ENCODE measurements around the gene SMAD1.

Gene SMAD1

DNA sequence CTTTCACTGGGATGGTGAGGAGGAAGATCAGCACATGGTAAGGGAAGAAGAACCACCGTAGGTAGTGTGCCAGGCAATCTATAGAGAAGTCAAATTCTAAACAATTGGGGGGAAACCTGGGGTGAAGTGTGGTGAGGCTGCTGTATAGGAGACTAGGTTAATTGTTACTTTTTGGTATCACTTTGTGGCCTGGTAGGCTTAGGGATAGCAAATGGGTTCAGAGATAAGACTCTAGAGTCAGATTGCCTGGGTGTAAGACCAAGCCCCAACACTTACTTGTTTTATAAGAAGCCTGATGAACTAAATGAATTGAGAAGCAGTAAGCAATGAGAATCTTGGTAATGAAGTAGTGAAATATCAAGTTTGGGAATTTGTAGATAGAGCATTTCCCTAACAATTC, 8.7 kb downstream of the SMAD1 start:
- Histone ChIP-seq H3K9me3 (ENCODE audit: insufficient read depth, low read depth, low read length) (no peaks in the 10 kb centered on the region), H3K9ac (ENCODE audit: low read depth, low read length) (no peak overlapping the region), H3K27me3 (ENCODE audit: insufficient read depth, low read length) (no peaks in the 10 kb centered on the region), H3K36me3 (ENCODE audit: insufficient read depth, low read depth, low read length) (no peaks in the 10 kb centered on the region), H3K4me1 (ENCODE audit: insufficient read depth, low read length) (peaks cover 15% of the 10 kb centered on the region; the same call in 1 of the 2 replicates), H3K4me3 (ENCODE audit: low read length) (no peak overlapping the region), H3K27ac (ENCODE audit: low read length) (no peak overlapping the region)

- H3K27me3 ChIP-seq (ENCODE audit: insufficient read depth, low read length): no peaks in the 10 kb centered on the region
- H3K27ac ChIP-seq (ENCODE audit: low read length): no peak overlapping the region
- no peak overlapping the region for H3K4me3 ChIP-seq (ENCODE audit: low read length)
- H3K36me3 ChIP-seq (ENCODE audit: insufficient read depth, low read depth, low read length): no peaks in the 10 kb centered on the region
- H3K9ac ChIP-seq (ENCODE audit: low read depth, low read length): no peak overlapping the region
- H3K9me3 ChIP-seq (ENCODE audit: insufficient read depth, low read depth, low read length): no peaks in the 10 kb centered on the region
- peaks cover 15% of the 10 kb centered on the region; the same call in 1 of the 2 replicates for H3K4me1 ChIP-seq (ENCODE audit: insufficient read depth, low read length)
These were observed 9.1 kb downstream of the SMAD1 start for GRCh38 chr4:145490796-145491195.

GRCh38 chr4:145492376-145492775, 10.7 kb downstream of the SMAD1 start:
- Histone ChIP-seq H3K9ac (ENCODE audit: low read depth, low read length) (no peak overlapping the region), H3K4me3 (ENCODE audit: low read length) (no peak overlapping the region), H3K4me1 (ENCODE audit: insufficient read depth, low read length) (peaks cover 14% of the 10 kb centered on the region; the same call in 1 of the 2 replicates), H3K36me3 (ENCODE audit: insufficient read depth, low read depth, low read length) (no peaks in the 10 kb centered on the region), H3K9me3 (ENCODE audit: insufficient read depth, low read depth, low read length) (no peaks in the 10 kb centered on the region), H3K27me3 (ENCODE audit: insufficient read depth, low read length) (no peaks in the 10 kb centered on the region), H3K27ac (ENCODE audit: low read length) (no peak overlapping the region)

GRCh38 chr4:145493166-145493565, 11.5 kb downstream of the SMAD1 start:
- H3K4me3 ChIP-seq (ENCODE audit: low read length): no peak overlapping the region
- H3K36me3 ChIP-seq (ENCODE audit: insufficient read depth, low read depth, low read length): no peaks in the 10 kb centered on the region

DNA sequence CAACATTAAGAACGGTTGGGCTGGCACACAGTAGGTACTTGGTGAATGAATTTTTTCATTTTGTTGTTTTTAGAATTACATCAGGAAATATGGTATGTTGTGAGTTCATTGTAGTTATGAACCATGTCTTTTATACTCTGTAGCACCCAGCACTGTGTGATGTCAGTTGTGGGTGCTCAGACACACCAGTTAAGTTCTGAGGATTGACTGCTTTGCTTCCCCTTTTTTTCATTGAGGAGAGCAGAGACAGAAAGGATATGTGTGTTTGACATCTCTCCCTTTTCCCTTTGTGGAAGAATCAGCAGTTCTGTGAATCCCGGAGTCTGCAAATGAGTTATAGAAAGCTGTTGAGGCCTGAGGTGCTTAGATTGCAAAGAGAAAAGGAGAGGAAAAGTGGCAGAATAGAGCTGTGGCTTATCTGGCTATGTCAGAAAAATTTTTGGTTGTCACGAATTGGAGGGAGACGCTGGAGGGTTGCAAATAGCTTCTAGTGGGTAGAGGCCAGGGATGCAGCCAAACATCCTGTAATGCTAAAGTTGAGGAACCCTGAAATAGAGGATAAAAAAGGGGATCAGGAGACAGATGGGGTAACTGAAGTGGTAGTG, 13.1 kb downstream of the SMAD1 start:
- Histone ChIP-seq H3K9me3 (ENCODE audit: insufficient read depth, low read depth, low read length) (no peaks in the 10 kb centered on the region), H3K9ac (ENCODE audit: low read depth, low read length) (no peak overlapping the region), H3K36me3 (ENCODE audit: insufficient read depth, low read depth, low read length) (no peaks in the 10 kb centered on the region), H3K4me1 (ENCODE audit: insufficient read depth, low read length) (peaks cover 8% of the 10 kb centered on the region; the same call in 1 of the 2 replicates), H3K27ac (ENCODE audit: low read length) (no peak overlapping the region), H3K4me3 (ENCODE audit: low read length) (no peak overlapping the region), H3K27me3 (ENCODE audit: insufficient read depth, low read length) (no peaks in the 10 kb centered on the region)

More at GRCh38 chr4:145493166-145493565, 11.5 kb downstream of the SMAD1 start:
- peaks cover 8% of the 10 kb centered on the region; the same call in 1 of the 2 replicates for H3K4me1 ChIP-seq (ENCODE audit: insufficient read depth, low read length)
- no peaks in the 10 kb centered on the region for H3K27me3 ChIP-seq (ENCODE audit: insufficient read depth, low read length)
- no peak overlapping the region for H3K27ac ChIP-seq (ENCODE audit: low read length)
- no peak overlapping the region for H3K9ac ChIP-seq (ENCODE audit: low read depth, low read length)
- no peaks in the 10 kb centered on the region for H3K9me3 ChIP-seq (ENCODE audit: insufficient read depth, low read depth, low read length)

DNA sequence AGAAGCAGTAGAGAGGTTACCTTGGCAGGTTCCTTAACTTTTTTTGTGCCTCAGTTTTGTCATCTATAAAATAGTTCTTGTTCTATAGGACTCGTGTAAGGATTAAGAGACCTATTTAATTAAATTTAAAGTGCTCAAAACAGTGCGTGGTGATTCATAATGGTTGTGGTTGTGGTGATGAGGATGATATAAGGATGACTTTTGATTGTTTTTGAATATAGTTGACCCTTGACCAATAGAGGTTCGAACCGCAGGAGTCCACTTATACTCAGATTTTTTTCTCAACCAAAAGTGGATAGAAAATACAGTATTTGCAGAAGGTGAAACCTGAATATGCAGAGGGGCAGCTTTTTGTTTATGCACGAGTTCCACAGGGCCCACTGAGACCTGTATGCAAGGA, 14.6 kb downstream of the SMAD1 start:
- H3K4me1 ChIP-seq (ENCODE audit: insufficient read depth, low read length): peaks cover 17% of the 10 kb centered on the region; the same call in 1 of the 2 replicates
- no peaks in the 10 kb centered on the region for H3K27me3 ChIP-seq (ENCODE audit: insufficient read depth, low read length)
- H3K9me3 ChIP-seq (ENCODE audit: insufficient read depth, low read depth, low read length): no peaks in the 10 kb centered on the region
- no peaks in the 10 kb centered on the region for H3K36me3 ChIP-seq (ENCODE audit: insufficient read depth, low read depth, low read length)
- no peak overlapping the region for H3K9ac ChIP-seq (ENCODE audit: low read depth, low read length)
- no peak overlapping the region for H3K27ac ChIP-seq (ENCODE audit: low read length)
- no peak overlapping the region for H3K4me3 ChIP-seq (ENCODE audit: low read length)

DNA sequence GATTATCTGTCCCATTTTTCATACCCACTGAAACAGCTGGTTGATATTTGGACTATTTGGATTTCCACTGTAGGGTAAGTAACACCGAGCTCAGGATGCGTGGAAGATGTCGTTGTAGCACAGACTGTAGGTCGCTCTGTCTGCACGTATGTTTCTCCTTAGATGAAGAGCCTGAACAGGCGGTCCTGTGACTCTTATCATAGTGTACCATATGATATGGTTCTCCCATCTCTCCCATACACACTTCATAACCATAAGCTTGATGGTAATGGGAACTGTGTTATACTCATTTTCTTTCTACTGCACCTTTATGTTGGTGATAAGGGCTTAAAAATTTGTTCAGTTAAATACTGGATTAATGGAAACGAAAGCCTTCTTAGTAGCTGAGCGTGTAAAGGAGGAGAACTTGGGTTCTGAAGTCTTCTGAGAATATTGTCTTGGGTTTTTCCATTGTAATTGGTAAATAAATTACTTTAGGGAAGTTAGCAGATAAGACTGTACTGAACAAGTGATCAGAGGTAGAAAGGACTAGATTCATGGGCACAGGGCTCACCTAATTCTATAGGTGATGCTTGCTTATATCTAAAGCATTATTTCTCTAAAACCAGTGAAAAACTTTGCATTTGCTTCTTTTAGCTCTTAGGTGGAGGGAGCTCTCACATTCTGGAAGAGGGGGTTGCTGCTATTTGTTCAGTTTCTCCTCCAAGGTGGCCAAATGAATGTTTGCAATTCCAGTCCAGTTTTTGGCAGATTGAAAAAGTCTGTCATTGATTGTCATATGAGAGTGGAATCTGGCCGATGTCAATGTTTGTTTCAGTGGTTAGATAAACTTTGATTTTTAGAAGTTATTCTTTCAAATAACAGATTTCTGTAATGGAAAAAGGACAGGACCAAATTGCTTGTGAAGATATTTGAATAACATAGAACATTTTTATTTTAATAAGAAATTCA, 15.8 kb downstream of the SMAD1 start:
- Histone ChIP-seq H3K27ac (ENCODE audit: low read length) (no peak overlapping the region), H3K27me3 (ENCODE audit: insufficient read depth, low read length) (no peaks in the 10 kb centered on the region), H3K9me3 (ENCODE audit: insufficient read depth, low read depth, low read length) (no peaks in the 10 kb centered on the region), H3K9ac (ENCODE audit: low read depth, low read length) (no peak overlapping the region), H3K4me3 (ENCODE audit: low read length) (no peak overlapping the region), H3K36me3 (ENCODE audit: insufficient read depth, low read depth, low read length) (no peaks in the 10 kb centered on the region), H3K4me1 (ENCODE audit: insufficient read depth, low read length) (peaks cover 17% of the 10 kb centered on the region; the same call in 1 of the 2 replicates)

GRCh38 chr4:145498430-145498829, 16.8 kb downstream of the SMAD1 start:
- Histone ChIP-seq H3K36me3 (ENCODE audit: insufficient read depth, low read depth, low read length) (no peaks in the 10 kb centered on the region), H3K4me3 (ENCODE audit: low read length) (no peak overlapping the region), H3K4me1 (ENCODE audit: insufficient read depth, low read length) (peaks cover 13% of the 10 kb centered on the region; the same call in 1 of the 2 replicates), H3K27ac (ENCODE audit: low read length) (no peak overlapping the region), H3K27me3 (ENCODE audit: insufficient read depth, low read length) (no peaks in the 10 kb centered on the region), H3K9ac (ENCODE audit: low read depth, low read length) (no peak overlapping the region), H3K9me3 (ENCODE audit: insufficient read depth, low read depth, low read length) (no peaks in the 10 kb centered on the region)

- no peaks in the 10 kb centered on the region for H3K9me3 ChIP-seq (ENCODE audit: insufficient read depth, low read depth, low read length)
- H3K36me3 ChIP-seq (ENCODE audit: insufficient read depth, low read depth, low read length): no peaks in the 10 kb centered on the region
- no peak overlapping the region for H3K27ac ChIP-seq (ENCODE audit: low read length)
- no peaks in the 10 kb centered on the region for H3K27me3 ChIP-seq (ENCODE audit: insufficient read depth, low read length)
- H3K4me3 ChIP-seq (ENCODE audit: low read length): no peak overlapping the region
- H3K4me1 ChIP-seq (ENCODE audit: insufficient read depth, low read length): peaks cover 16% of the 10 kb centered on the region; the same call in 1 of the 2 replicates
- H3K9ac ChIP-seq (ENCODE audit: low read depth, low read length): no peak overlapping the region
These were observed 19.5 kb downstream of the SMAD1 start for GRCh38 chr4:145501051-145501660.

- Histone ChIP-seq H3K4me1 (ENCODE audit: insufficient read depth, low read length) (peaks cover 16% of the 10 kb centered on the region), H3K27ac (ENCODE audit: low read length) (no peak overlapping the region), H3K9ac (ENCODE audit: low read depth, low read length) (no peak overlapping the region), H3K27me3 (ENCODE audit: insufficient read depth, low read length) (no peaks in the 10 kb centered on the region), H3K4me3 (ENCODE audit: low read length) (no peak overlapping the region), H3K36me3 (ENCODE audit: insufficient read depth, low read depth, low read length) (no peaks in the 10 kb centered on the region), H3K9me3 (ENCODE audit: insufficient read depth, low read depth, low read length) (no peaks in the 10 kb centered on the region)
These were observed 21.2 kb downstream of the SMAD1 start for GRCh38 chr4:145502809-145503208.

- Histone ChIP-seq H3K27me3 (ENCODE audit: insufficient read depth, low read length) (no peaks in the 10 kb centered on the region), H3K4me1 (ENCODE audit: insufficient read depth, low read length) (peaks cover 16% of the 10 kb centered on the region), H3K9ac (ENCODE audit: low read depth, low read length) (no peak overlapping the region), H3K36me3 (ENCODE audit: insufficient read depth, low read depth, low read length) (no peaks in the 10 kb centered on the region), H3K4me3 (ENCODE audit: low read length) (no peak overlapping the region), H3K9me3 (ENCODE audit: insufficient read depth, low read depth, low read length) (no peaks in the 10 kb centered on the region), H3K27ac (ENCODE audit: low read length) (no peak overlapping the region)
These were observed 21.9 kb downstream of the SMAD1 start for GRCh38 chr4:145503486-145504072.

All from iPS-20b (cell line).